HG02981 (cell line): ENCODE data around the gene TAB2.
A peak's percentile ranks its signal among the peaks of the same experiment; 100 is the strongest.
"Not testable (repeated sequence)": the region's sequence is repeated elsewhere in the genome, so short reads cannot be mapped to it uniquely, and the experiment has no call there.

Source experiments
- ATAC-seq: cut with Tn5 transposase; IDR thresholded peaks from one replicate; pipeline ENCODE4 v1.9.1; 2021; ENCODE audit warnings: mild to moderate bottlenecking, moderate library complexity; ENCODE audit not compliant: unreplicated experiment

TAB2 gene

DNA sequence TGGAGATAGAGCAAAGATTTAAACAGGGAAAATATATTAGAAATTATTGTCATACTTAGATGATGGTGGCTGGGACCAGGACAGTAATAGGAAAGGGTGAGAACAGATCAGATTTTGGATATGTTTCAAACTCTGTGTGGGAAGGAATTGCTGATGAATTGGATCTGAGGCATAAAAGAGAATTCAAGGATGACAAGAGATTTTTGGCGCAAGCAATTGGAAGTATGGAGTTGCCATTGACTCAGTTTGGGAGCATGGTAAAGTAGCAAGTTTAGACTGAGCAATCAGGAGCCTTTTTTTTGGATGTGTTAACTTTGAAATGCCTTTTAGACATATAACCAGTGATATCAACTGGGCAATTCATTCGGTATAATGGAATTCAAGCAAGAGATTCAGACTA lies 14.4 kb downstream of the TAB2 start:
- no peak for ATAC-seq

DNA sequence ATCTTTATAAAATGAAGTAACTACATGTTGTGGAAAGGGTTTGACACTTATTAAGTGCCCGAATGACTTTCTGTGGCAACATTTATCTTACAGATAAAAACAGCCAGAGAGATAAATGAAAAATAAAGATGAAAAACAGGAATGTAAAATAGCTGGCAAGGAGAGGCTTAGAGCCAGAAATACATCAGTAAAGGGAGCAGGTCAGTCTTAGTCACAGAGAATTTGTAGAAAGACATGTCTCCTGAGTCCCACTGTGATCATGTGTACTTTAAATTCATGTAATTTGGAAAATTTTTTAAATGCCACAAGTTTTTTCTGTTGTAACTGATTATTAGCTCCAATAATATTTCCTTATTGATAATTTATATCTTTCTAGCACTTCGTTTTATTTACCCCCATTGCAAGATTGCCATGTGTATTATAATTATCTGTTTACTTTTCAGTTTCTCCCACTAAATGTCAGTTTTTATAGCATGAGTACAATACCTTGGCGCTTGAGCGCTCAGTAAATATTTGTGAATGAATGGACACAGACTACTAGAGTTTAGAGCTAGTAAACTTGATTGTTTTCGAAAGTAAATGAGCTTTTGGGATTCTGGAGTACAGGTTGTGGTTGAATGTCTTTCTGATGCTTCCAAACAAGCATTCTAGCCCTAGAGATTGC lies 15.2 kb downstream of the TAB2 start:
- ATAC-seq: no peak

DNA sequence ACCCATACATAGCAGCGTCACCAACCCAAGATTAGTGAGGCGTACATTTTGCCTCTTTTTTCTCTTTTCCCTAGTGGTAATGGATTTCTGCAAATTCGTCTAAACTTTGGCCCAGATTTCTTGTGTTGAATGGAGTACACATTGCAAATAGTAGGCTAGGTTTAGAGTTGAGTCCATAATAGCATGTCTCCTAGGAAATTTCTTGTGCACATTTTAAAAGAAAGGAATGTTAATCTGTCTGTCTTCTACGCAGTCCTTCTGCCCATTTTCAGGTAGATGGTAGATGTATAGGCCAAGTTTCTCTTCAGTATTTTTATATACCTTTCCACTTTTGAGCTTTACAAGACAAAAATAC lies 15.7 kb downstream of the TAB2 start:
- no peak for ATAC-seq

DNA sequence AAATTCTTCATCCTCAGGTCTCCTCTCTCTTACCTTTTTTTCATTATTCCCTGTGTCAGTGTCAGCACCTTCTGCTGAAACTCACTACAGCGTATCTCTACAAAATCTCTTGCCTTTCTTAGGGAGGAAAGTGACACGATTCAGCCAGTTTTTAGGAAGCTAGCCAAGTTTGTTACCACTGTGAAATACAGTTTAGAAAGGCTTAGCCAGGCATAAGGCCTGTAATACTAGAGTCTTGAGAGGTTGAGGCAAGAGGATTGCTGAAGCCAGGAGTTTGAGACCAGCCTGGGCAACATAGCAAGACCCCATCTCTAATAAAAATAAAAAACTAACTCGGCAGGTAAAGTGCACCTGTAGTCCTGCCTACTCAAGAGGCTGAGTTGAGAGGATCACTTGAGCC lies 16.7 kb downstream of the TAB2 start:
- no peak for ATAC-seq

DNA sequence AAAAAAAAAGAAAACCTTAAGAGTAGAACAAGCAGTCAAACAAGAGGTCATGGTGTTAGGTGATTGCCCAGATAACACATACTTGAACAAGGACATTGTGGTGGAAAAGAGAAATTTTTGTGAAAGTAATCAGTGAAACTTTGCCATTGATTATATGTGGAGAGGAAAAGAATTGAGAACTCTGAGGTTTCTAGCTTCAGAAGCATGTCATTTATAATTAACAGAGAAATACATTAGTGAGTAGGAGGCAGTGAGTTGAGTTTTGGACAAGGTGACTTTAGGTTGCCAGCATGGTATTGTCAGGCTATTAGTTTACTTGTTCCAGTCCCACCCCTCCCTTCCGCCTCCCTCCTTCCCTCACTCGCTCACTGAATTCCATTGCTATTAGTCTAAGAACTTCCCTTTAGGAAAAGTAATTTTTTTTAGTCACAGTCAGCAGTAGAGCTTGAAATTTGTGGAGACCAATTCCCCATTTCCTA lies 17.2 kb downstream of the TAB2 start:
- ATAC-seq: peak; percentile 72

DNA sequence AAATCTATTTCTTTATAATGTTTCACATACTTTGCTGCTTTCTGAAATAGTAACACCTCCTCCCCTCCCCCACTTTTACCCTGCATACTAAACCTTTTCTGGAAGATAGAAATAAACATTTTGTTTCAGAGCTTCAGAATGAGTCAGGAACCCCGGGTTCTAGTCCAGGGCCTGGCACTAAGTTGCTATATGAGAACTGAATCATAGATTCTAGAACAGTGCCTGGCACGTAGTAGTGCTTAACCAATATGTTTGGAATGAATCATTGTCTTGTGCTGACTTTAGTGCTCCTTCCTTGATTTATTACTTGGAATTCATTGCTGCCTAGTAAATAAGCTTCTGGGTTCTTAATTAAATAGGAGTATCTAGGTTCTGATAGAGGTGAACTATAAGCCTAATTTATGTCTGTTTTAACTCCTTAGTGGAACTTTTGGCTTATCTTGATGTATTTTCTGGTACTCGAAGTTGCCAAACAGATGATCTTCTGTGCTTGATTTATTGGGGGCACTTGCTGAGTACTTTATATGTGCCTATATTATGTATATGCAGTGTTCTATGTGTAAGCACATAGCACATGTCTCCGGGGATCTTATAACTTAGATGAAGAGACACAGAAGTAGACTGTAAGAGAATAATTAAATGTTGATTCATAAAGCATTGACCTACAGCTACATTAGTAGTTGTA lies 18.6 kb downstream of the TAB2 start:
- ATAC-seq: no peak

DNA sequence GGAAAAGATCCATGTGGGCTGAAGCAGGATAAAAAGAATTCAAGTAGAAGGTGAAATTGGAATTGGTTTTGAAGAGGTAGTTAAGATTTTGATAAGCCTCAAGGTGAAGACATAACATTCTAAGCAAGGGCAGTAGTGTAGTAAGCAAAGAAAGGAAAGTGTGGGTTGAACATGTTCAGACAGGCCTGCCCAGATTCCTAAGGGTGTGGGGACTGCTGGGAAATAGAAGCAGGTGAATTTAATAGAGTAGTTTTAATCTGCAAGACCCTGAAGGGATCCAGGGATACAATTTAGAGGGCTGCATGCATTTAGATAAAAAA lies 19.1 kb downstream of the TAB2 start:
- no peak for ATAC-seq

DNA sequence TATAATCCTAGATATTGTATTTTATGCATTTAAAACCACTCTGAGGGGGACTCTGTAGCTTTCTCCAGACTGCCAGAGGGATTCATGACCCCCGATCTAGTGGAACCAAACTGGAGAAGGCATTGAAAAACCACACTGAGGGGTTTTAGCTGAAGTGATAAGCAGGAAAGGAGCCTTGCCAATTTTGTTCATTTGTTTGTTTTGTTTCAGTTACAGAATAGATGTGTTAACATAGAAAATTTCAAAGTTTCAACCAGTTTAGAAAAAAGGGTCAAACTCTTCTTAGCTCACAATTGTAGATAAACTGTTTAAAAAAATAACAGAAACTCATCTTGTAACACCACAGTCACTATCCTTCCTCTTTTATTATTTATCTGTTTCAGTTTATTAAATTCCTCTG lies 19.8 kb downstream of the TAB2 start:
- no peak for ATAC-seq

DNA sequence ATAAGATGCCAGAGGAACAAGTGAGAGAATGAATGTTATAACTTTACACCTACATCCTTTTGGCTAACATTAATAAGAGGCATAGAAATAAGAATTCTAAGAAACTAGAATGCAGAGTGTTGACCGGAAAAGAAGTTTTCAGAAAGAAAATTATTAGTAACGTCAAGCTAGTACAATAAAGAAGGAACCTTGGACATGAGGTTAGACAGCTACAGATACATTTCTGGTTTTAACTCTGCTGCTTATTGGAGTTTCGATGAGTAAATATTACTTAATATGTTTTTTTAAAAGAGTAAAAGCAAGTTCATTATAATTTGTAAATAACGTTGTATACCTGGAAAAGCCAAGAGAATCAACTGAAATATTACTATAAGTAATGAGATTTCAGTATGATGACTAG lies 22.7 kb downstream of the TAB2 start:
- no peak for ATAC-seq

DNA sequence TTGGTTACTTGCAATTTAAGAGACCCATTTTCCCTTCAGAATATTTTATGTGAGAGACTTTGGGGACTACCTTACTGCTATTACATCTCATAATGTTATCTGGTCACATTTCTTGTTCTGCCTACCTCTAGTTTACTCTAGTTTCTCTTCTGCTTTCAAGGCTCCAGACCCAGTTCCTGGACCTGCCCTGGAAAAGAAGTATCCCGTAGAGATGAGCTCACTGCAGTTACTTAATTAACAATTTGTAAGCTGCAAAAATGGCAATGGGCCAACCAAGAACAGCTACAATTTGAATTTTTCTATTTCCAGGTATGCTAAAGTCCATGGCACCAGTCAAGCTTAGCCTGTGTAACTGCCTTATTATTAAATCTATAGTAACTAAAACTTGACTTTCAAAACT lies 25.0 kb downstream of the TAB2 start:
- ATAC-seq: peak; percentile 70

DNA sequence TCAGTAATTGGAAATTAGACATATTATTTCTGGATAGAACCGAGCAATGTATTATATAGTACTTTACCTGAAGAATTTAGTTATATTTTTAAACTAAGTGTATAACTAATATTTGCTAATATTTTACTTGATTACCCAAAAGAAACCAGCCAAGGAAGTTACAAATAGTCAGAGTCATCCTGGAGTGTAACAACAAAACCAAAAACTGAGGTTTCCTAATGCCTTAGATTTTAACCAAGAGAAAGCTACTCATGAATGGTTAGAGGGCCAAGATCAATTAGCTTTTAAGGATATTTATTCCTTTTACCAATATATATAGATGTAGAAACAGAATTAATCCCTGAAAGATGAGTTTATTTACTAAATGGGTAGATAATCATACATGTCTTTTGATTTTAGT lies 26.0 kb downstream of the TAB2 start:
- no peak for ATAC-seq

DNA sequence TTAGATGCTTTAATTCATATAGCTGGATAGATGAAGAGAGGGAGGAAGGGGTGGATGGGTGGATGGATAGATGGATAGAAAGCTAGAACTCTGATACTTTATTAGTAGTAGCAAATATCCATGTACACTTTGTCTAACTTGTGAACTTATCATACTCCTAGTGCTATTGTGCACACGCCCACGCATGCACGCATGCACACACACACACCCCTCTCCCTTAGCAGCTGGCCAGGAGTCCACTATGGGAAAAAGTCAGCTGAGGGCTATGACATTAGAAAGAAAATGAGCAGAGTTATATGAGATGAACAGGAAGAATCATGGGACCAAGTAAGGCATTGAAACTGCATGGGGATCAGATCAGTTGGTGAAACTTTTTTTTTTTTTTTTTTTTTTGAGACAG lies 28.6 kb downstream of the TAB2 start:
- no peak for ATAC-seq

DNA sequence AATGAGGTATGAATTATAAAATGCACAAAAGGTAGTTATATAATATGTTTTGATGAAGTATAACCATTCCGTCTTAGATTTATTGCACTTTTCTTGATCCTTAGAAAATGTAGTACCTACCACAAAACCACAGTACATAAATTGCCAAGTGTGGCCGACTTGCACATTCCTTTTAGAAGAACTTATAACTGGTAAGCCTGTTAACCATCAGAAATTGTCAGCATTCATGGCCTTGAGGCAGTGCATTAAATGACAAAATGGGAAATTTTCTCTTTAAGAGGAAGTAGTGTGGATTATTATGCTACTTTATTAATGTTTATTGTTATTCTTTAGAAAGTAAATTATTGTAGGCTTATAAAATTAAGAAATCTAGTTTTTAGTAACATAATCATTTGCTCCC lies 29.6 kb downstream of the TAB2 start:
- no peak for ATAC-seq

DNA sequence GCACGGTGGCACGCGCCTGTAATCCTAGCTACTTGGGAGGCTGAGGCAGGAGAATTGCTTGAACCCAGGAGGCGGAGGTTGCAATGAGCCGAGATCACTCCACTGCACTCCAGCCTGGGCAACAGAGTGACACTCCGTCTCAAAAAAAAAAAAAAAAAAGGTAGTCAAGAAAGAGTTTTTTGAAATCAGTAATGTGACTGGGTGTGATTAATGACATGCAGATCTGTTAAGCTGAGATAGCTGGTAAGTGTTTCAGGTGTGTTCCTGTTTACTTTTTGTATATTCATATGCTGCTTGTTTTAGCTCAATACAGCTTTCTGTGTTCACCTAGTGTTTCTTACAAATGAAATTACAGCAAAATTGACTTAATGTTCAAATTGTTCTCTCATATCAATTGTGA lies 31.8 kb downstream of the TAB2 start:
- ATAC-seq: not testable (repeated sequence)

DNA sequence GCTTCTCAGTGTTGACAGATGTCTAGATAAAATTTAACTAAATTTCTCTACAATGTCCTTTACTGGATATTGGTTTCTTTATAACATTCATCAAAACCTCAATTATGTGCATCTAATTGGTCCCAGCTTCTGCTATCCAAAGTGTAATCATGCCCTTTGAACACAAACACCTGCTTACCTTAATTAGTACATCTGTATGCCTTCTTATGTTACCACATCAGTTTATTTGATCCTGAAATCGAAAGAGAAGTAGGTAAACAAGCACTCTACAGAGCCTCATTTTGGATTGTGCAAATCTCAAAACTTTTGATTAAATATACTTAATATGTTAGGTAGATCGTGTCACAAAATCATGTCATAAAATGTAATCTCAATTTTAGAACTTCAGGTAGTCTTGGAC lies 36.5 kb downstream of the TAB2 start:
- no peak for ATAC-seq

DNA sequence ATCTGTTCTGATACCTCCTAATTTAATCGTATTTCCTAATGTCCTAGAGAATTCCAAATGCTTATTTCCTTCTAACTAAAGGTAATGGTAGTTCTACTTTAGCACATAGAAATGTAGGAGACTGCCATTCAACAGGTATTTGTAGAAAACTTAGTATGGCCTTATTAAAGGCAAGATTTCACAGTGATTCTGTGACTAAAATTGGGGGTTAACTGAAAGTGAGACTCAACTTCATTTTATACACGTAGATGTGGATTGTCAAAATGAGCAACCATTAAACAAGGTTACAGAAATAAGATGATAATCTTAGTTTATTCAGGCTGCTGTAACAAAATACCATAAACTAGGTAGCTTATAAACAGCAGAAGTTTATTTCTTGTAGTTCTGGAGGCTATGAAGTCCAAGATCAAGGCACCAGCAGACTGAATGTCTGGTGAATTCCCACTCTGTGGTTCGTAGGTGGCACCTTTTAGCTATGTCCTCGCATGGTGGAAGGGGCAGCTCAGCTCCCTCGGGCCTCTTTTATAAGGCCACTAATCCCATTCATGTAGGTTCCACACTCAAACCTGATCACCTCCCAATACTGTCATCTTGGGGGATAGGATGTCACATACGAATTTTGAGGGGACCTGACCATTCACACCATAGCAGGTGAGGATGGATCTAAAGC lies 38.7 kb downstream of the TAB2 start:
- no peak for ATAC-seq

DNA sequence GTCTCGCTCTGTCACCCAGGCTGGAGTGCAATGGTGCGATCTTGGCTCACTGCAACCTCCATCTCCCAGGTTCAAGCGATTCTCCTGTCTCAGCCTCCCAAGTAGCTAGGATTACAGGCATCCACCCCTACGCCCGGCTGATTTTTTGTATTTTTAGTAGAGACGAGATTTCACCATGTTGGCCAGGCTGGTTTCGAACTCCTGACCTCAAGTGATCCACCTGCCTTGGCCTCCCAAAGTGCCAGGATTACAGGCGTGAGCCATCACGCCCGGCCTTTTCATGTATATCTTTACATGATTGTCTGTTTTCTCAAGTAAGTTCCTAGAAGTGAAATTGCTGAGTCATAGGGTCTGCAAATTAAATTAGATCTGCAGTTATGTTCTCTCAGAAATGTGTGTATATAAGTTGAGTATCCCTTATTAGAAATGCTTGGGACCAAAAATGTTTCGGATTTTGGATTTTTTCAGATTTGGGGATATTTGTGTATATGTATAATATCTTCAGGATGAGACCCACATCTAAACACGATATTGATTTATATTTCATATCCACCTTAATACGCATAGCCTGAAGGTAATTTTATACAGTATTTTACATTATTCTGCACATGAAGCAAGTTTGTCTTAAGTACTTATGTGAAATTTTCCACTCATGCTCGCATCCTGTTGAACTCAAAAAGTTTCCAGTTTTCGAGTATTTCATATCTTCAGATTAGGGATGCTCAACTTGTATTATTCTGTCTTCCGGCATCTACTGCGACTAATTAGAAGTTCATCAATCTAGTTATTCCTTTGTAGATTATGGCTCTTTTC lies 40.4 kb downstream of the TAB2 start:
- no peak for ATAC-seq

DNA sequence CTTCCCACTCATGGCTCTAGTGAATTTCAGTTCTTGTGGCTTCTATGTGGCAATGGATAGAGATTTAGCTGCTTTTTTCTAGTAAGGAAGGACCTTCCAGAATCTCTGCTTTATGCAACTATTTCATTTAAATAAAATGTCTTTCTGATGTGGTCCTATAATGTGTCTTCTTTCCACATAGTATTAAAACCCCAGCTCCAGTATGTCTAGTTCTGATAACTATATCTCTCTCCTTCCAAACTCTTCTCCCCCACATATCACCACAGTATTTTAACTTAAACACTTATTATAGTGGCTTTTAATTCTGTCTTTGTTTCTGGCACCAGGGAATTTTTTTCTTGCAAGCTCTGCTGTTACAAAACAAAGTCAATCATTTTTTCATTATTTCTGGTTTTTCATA lies 41.9 kb downstream of the TAB2 start:
- no peak for ATAC-seq

DNA sequence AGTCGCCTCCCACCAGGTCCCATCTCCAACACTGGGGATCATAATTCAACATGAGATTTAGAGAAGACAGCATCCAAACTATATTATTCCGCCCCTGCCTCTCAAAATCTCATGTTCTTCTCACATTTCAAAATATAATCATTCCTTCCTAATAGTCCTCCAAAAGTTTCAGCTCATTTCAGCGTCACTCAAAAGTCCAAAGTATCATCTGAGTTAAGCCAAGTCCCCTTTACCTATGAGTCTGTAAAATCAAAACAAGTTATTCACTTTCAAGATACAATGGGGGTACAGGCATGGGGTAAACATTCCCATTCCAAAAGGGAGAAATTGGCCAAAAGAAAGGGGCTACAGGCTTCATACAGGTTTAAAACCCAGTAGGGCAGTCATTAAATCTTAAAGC lies 43.0 kb downstream of the TAB2 start:
- no peak for ATAC-seq

DNA sequence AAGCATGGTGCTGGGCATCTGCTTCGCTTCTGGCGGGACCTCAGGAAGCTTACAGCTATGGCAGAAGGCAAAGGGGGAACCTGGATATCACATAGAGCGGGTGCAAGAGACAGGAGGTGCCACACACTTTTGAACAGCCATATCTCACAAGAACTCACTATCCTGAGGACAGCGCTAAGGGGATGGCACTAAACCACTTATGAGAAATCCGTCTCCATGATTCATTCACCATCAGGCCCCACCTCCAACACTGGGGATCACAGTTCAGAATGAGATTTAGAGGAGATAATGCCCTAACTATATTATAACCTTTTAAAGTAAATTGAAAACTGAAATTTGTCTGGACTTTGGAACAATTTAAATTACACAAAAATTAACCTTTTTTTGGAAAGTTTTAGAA lies 44.8 kb downstream of the TAB2 start:
- no peak for ATAC-seq

DNA sequence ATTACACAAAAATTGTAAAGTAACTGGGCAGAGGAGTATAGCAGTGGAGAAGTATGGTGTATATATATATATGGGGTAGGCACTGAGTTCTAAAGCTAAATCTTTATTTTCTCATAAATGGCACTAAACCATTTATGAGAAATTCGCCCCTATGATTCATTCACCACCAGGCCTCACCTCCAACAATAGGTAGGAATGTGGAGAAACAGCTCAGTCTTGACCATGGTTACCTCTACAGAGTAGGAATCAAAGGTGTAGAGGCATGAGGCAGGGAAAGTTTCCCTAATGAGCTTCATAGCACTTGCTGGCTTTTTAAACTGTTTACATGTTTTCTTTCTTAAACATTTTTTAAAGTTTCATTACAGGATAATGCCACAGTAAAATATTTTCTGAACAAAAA lies 45.6 kb downstream of the TAB2 start:
- no peak for ATAC-seq

DNA sequence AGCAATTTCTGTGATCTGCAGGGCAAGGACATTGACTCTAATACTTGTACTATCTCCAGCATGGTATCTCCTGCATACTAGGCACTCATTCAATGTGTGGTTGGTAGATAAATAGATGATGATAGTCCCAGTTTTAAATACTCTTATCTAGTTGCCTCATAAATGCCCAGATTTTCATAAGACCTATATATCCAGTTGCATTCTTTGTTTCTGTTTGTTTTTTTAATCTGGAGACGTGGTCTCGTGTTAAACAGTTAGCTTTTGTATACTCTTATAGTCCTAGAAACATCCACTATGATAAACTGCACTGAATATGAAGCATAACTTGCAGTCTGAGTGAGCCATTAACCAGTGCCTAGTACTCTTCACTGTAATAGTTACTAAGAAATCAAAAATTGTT lies 47.0 kb downstream of the TAB2 start:
- ATAC-seq: no peak
